ENCODE measurements around the gene SLC35F1. TPM values are rescaled to one million over a fixed set of nuclear protein-coding genes. Genes with fewer than 3 reads are reported as not detected.

Gene SLC35F1
- total RNA-seq, 2 donors from 2014 or later, result 0.50 to 2.3 TPM

- Mint-ChIP-seq H3K4me1 (ENCODE audit: low read depth) (no peaks in the 10 kb centered on the region), H3K4me3 (no peak overlapping the region), H3K36me3 (ENCODE audit: insufficient read depth in 2 of 2) (no peaks in the 10 kb centered on the region), H3K27ac (no peak overlapping the region), H3K27me3 (ENCODE audit: low read depth) (peaks cover 72% of the 10 kb centered on the region), H3K9me3 (peaks cover 0 to 3% of the 10 kb centered on the region in 2 donors)
- ATAC-seq (replicated peaks in 1 of 2) (no peak), DNase-seq (no peak)
Measured at GRCh38 chr6:118240878-118241528, 333.9 kb downstream of the SLC35F1 start.

GRCh38 chr6:118246406-118246805 lies 339.3 kb downstream of the SLC35F1 start:
- Mint-ChIP-seq H3K4me3 (no peak overlapping the region), H3K27ac (no peak overlapping the region)
- ATAC-seq (replicated peaks in 1 of 2), result no peak

GRCh38 chr6:118248171-118248570 lies 341.1 kb downstream of the SLC35F1 start:
- no peak for ATAC-seq (replicated peaks in 1 of 2)
- Mint-ChIP-seq H3K4me3 (no peak overlapping the region), H3K9me3 (no peaks in the 10 kb centered on the region), H3K4me1 (ENCODE audit: low read depth) (no peaks in the 10 kb centered on the region), H3K27ac (no peak overlapping the region), H3K27me3 (ENCODE audit: low read depth) (peaks cover 38% of the 10 kb centered on the region), H3K36me3 (ENCODE audit: insufficient read depth in 2 of 2) (no peaks in the 10 kb centered on the region)
- no peak for DNase-seq

More at GRCh38 chr6:118246406-118246805, 339.3 kb downstream of the SLC35F1 start:
- Mint-ChIP-seq H3K36me3 (ENCODE audit: insufficient read depth in 2 of 2) (no peaks in the 10 kb centered on the region), H3K4me1 (ENCODE audit: low read depth) (no peaks in the 10 kb centered on the region), H3K27me3 (ENCODE audit: low read depth) (peaks cover 51% of the 10 kb centered on the region), H3K9me3 (no peaks in the 10 kb centered on the region)
- DNase-seq, result no peak

GRCh38 chr6:118249680-118250079 lies 342.6 kb downstream of the SLC35F1 start:
- H3K27me3 Mint-ChIP-seq (ENCODE audit: low read depth), result peaks cover 30% of the 10 kb centered on the region
- DNase-seq (no peak), ATAC-seq (replicated peaks in 1 of 2) (no peak)
- no peak overlapping the region for H3K27ac Mint-ChIP-seq
- H3K36me3 Mint-ChIP-seq (ENCODE audit: insufficient read depth in 2 of 2), result no peaks in the 10 kb centered on the region
- H3K4me1 Mint-ChIP-seq (ENCODE audit: low read depth), result no peaks in the 10 kb centered on the region
- H3K9me3 Mint-ChIP-seq, result no peaks in the 10 kb centered on the region
- no peak overlapping the region for H3K4me3 Mint-ChIP-seq

GRCh38 chr6:118252474-118252873 lies 345.4 kb downstream of the SLC35F1 start:
- DNase-seq, result no peak
- Mint-ChIP-seq H3K27ac (no peak overlapping the region), H3K4me3 (no peak overlapping the region), H3K9me3 (no peaks in the 10 kb centered on the region), H3K27me3 (ENCODE audit: low read depth) (peaks cover 9% of the 10 kb centered on the region), H3K4me1 (ENCODE audit: low read depth) (no peaks in the 10 kb centered on the region), H3K36me3 (ENCODE audit: insufficient read depth in 2 of 2) (no peaks in the 10 kb centered on the region)
- no peak for ATAC-seq (replicated peaks in 1 of 2)

- no peak for DNase-seq
- ATAC-seq (replicated peaks in 1 of 2), result no peak
- Mint-ChIP-seq H3K4me3 (no peak overlapping the region), H3K4me1 (ENCODE audit: low read depth) (no peaks in the 10 kb centered on the region), H3K27ac (no peak overlapping the region), H3K36me3 (ENCODE audit: insufficient read depth in 2 of 2) (no peaks in the 10 kb centered on the region), H3K27me3 (ENCODE audit: low read depth) (no peaks in the 10 kb centered on the region), H3K9me3 (no peaks in the 10 kb centered on the region)
Measured at GRCh38 chr6:118253741-118254140, 346.7 kb downstream of the SLC35F1 start.

- Mint-ChIP-seq H3K9me3 (peaks cover 4 to 7% of the 10 kb centered on the region in 2 donors), H3K27me3 (ENCODE audit: low read depth) (no peaks in the 10 kb centered on the region), H3K36me3 (ENCODE audit: insufficient read depth in 2 of 2) (peaks cover 0 to 2% of the 10 kb centered on the region in 2 donors), H3K4me1 (ENCODE audit: low read depth) (no peaks in the 10 kb centered on the region), H3K4me3 (no peak overlapping the region), H3K27ac (no peak overlapping the region)
- no peak for DNase-seq
- no peak for ATAC-seq (replicated peaks in 1 of 2)
Measured at GRCh38 chr6:118260833-118261232, 353.8 kb downstream of the SLC35F1 start.

- Mint-ChIP-seq H3K4me1 (ENCODE audit: low read depth) (no peaks in the 10 kb centered on the region), H3K27me3 (ENCODE audit: low read depth) (no peaks in the 10 kb centered on the region), H3K27ac (no peak overlapping the region), H3K36me3 (ENCODE audit: insufficient read depth in 2 of 2) (peaks cover 0 to 2% of the 10 kb centered on the region in 2 donors), H3K9me3 (peaks cover 4 to 7% of the 10 kb centered on the region in 2 donors), H3K4me3 (no peak overlapping the region)
- DNase-seq, result peak in 1 of 2 donors; percentile 6
- ATAC-seq (replicated peaks in 1 of 2), result no peak
Measured at GRCh38 chr6:118263921-118264486, 356.9 kb downstream of the SLC35F1 start.

GRCh38 chr6:118269659-118270058 lies 362.6 kb downstream of the SLC35F1 start:
- DNase-seq (no peak), ATAC-seq (replicated peaks in 1 of 2) (no peak)
- H3K4me1 Mint-ChIP-seq (ENCODE audit: low read depth), result no peaks in the 10 kb centered on the region
- H3K27me3 Mint-ChIP-seq (ENCODE audit: low read depth), result peaks cover 15% of the 10 kb centered on the region
- H3K4me3 Mint-ChIP-seq, result no peak overlapping the region
- peaks cover 0 to 2% of the 10 kb centered on the region in 2 donors for H3K36me3 Mint-ChIP-seq (ENCODE audit: insufficient read depth in 2 of 2)
- peaks cover 4 to 7% of the 10 kb centered on the region in 2 donors for H3K9me3 Mint-ChIP-seq
- H3K27ac Mint-ChIP-seq, result no peak overlapping the region

- no peaks in the 10 kb centered on the region for H3K9me3 Mint-ChIP-seq
- ATAC-seq (replicated peaks in 1 of 2) (no peak), DNase-seq (no peak)
- no peaks in the 10 kb centered on the region for H3K36me3 Mint-ChIP-seq (ENCODE audit: insufficient read depth in 2 of 2)
- no peak overlapping the region for H3K27ac Mint-ChIP-seq
- H3K4me1 Mint-ChIP-seq (ENCODE audit: low read depth), result no peaks in the 10 kb centered on the region
- peaks cover 27% of the 10 kb centered on the region for H3K27me3 Mint-ChIP-seq (ENCODE audit: low read depth)
- H3K4me3 Mint-ChIP-seq, result no peak overlapping the region
Measured at GRCh38 chr6:118277631-118278030, 370.6 kb downstream of the SLC35F1 start.

GRCh38 chr6:118280210-118280609 lies 373.1 kb downstream of the SLC35F1 start:
- ATAC-seq (replicated peaks in 1 of 2) (peak; percentile 43 to 67), DNase-seq (no peak)
- no peaks in the 10 kb centered on the region for H3K9me3 Mint-ChIP-seq
- no peaks in the 10 kb centered on the region for H3K4me1 Mint-ChIP-seq (ENCODE audit: low read depth)
- H3K27ac Mint-ChIP-seq, result no peak overlapping the region
- H3K4me3 Mint-ChIP-seq, result no peak overlapping the region
- H3K27me3 Mint-ChIP-seq (ENCODE audit: low read depth), result peaks cover 28% of the 10 kb centered on the region
- H3K36me3 Mint-ChIP-seq (ENCODE audit: insufficient read depth in 2 of 2), result no peaks in the 10 kb centered on the region

- ATAC-seq (replicated peaks in 1 of 2), result no peak
- peaks cover 24% of the 10 kb centered on the region for H3K27me3 Mint-ChIP-seq (ENCODE audit: low read depth)
- H3K36me3 Mint-ChIP-seq (ENCODE audit: insufficient read depth in 2 of 2), result no peaks in the 10 kb centered on the region
- no peaks in the 10 kb centered on the region for H3K4me1 Mint-ChIP-seq (ENCODE audit: low read depth)
- H3K27ac Mint-ChIP-seq, result no peak overlapping the region
- H3K4me3 Mint-ChIP-seq, result no peak overlapping the region
- DNase-seq, result no peak
- no peaks in the 10 kb centered on the region for H3K9me3 Mint-ChIP-seq
Measured at GRCh38 chr6:118281291-118281690, 374.2 kb downstream of the SLC35F1 start.

GRCh38 chr6:118283766-118284165 lies 376.7 kb downstream of the SLC35F1 start:
- no peaks in the 10 kb centered on the region for H3K36me3 Mint-ChIP-seq (ENCODE audit: insufficient read depth in 2 of 2)
- no peak overlapping the region for H3K27ac Mint-ChIP-seq
- peak; percentile 66 to 72 for ATAC-seq (replicated peaks in 1 of 2)
- no peaks in the 10 kb centered on the region for H3K9me3 Mint-ChIP-seq
- peak; percentile 45 to 54 for DNase-seq
- no peaks in the 10 kb centered on the region for H3K4me1 Mint-ChIP-seq (ENCODE audit: low read depth)
- H3K4me3 Mint-ChIP-seq, result no peak overlapping the region
- peaks cover 17% of the 10 kb centered on the region for H3K27me3 Mint-ChIP-seq (ENCODE audit: low read depth)
